ENCODE results near the gene BCAS3. TPM values are rescaled to one million over a fixed set of nuclear protein-coding genes. Genes with fewer than 3 reads are reported as not detected.
A peak's percentile ranks its signal among the peaks of the same experiment; 100 is the strongest.

Gene BCAS3
- polyA plus RNA-seq, 3 donors: 10.3 to 19.1 (median 14.7) TPM

GRCh38 chr17:61250335-61250890 lies 572.8 kb downstream of the BCAS3 start:
- no peaks in the 10 kb centered on the region for H3K27me3 ChIP-seq (ENCODE audit: control insufficient read depth in 2 of 2, insufficient read depth in 2 of 2, low read length in 2 of 2)
- no peaks in the 10 kb centered on the region for H3K79me2 ChIP-seq (ENCODE audit: insufficient read depth, low read length)
- WGBS (ENCODE audit: insufficient coverage): 90% methylated on average over 2 of the region's 6 CpGs
- H3K36me3 Mint-ChIP-seq: no peaks in the 10 kb centered on the region
- H3K9ac ChIP-seq (ENCODE audit: insufficient read depth, low read length, poor library complexity, severe bottlenecking): peak overlapping the region; percentile 42
- peak; percentile 49 to 79 (median 62) for DNase-seq
- no peak for TF ChIP-seq CTCF (IDR thresholded peaks at IDR 0.05)
- H2AFZ ChIP-seq (ENCODE audit: insufficient read depth, low read depth, low read length, poor library complexity, severe bottlenecking): no peak overlapping the region
- H3K36me3 ChIP-seq (replicated peaks in 1 of 2; ENCODE audit: control insufficient read depth in 1 of 2, insufficient read depth in 2 of 2, low read length in 2 of 2): no peaks in the 10 kb centered on the region
- peaks cover 0 to 4% (median 0%) of the 10 kb centered on the region in 3 donors for H3K27me3 Mint-ChIP-seq (ENCODE audit: low read depth in 3 of 3)
- no peaks in the 10 kb centered on the region for H4K20me1 ChIP-seq (ENCODE audit: insufficient read depth, low read length)
- H3K4me3 Mint-ChIP-seq: peak overlapping the region; percentile 40 to 67
- H3K4me2 ChIP-seq (replicated peaks; ENCODE audit: extremely low read depth, low read length, poor library complexity, severe bottlenecking): peak overlapping the region; percentile 39
- intact Hi-C loops (cut with micrococcal nuclease): loop anchor here in 1 of 2 donors (5.0 kb wide), 1 partner anchor 113 kb away; no protein-coding TSS in a partner anchor
- peak overlapping the region; percentile 94 to 98 (median 95) for H3K27ac Mint-ChIP-seq
- peaks cover 0 to 2% (median 0%) of the 10 kb centered on the region in 7 donors for H3K9me3 Mint-ChIP-seq
- H3K27ac ChIP-seq (ENCODE audit: low read depth in 1 of 2, low read length in 2 of 2): peak overlapping the region; percentile 72 to 90
- H3K4me3 ChIP-seq (replicated peaks in 1 of 3; ENCODE audit: low read depth in 2 of 3, low read length in 3 of 3): peak overlapping the region in 1 of 3 experiments; percentile 43
- H3K9me3 ChIP-seq (replicated peaks in 1 of 2; ENCODE audit: control insufficient read depth in 1 of 2, insufficient read depth in 1 of 2, low read length in 2 of 2): no peaks in the 10 kb centered on the region
- H3K4me1 ChIP-seq (ENCODE audit: control insufficient read depth in 1 of 2, insufficient read depth in 2 of 2, low read length in 2 of 2): peaks cover 49 to 54% of the 10 kb centered on the region in 2 donors
- H3K4me1 Mint-ChIP-seq: peaks cover 59% of the 10 kb centered on the region

GRCh38 chr17:61251939-61252865 lies 574.6 kb downstream of the BCAS3 start:
- peak; percentile 88 to 93 (median 90) for DNase-seq
- 0% methylated on average over 3 of the region's 10 CpGs for WGBS (ENCODE audit: insufficient coverage)
- peaks cover 0 to 4% (median 0%) of the 10 kb centered on the region in 3 donors for H3K27me3 Mint-ChIP-seq (ENCODE audit: low read depth in 3 of 3)

More at GRCh38 chr17:61251939-61252865, 574.6 kb downstream of the BCAS3 start:
- H3K4me3 ChIP-seq (replicated peaks in 1 of 3; ENCODE audit: low read depth in 2 of 3, low read length in 3 of 3): peak overlapping the region in 1 of 3 experiments; percentile 43
- no peak for TF ChIP-seq CTCF (IDR thresholded peaks at IDR 0.05)
- no peaks in the 10 kb centered on the region for H4K20me1 ChIP-seq (ENCODE audit: insufficient read depth, low read length)
- peaks cover 60% of the 10 kb centered on the region for H3K4me1 Mint-ChIP-seq
- H3K9me3 ChIP-seq (replicated peaks in 1 of 2; ENCODE audit: control insufficient read depth in 1 of 2, insufficient read depth in 1 of 2, low read length in 2 of 2): no peaks in the 10 kb centered on the region
- no peaks in the 10 kb centered on the region for H3K79me2 ChIP-seq (ENCODE audit: insufficient read depth, low read length)
- H2AFZ ChIP-seq (ENCODE audit: insufficient read depth, low read depth, low read length, poor library complexity, severe bottlenecking): peak overlapping the region; percentile 18
- H3K36me3 ChIP-seq (replicated peaks in 1 of 2; ENCODE audit: control insufficient read depth in 1 of 2, insufficient read depth in 2 of 2, low read length in 2 of 2): no peaks in the 10 kb centered on the region
- intact Hi-C loops (cut with micrococcal nuclease): loop anchor here in 1 of 2 donors (5.0 kb wide), 1 partner anchor 115 kb away; no protein-coding TSS in a partner anchor
- H3K4me2 ChIP-seq (replicated peaks; ENCODE audit: extremely low read depth, low read length, poor library complexity, severe bottlenecking): peak overlapping the region; percentile 54
- H3K27ac Mint-ChIP-seq: peak overlapping the region; percentile 94 to 98 (median 95)
- peaks cover 49 to 54% of the 10 kb centered on the region in 2 donors for H3K4me1 ChIP-seq (ENCODE audit: control insufficient read depth in 1 of 2, insufficient read depth in 2 of 2, low read length in 2 of 2)
- peak overlapping the region; percentile 41 for H3K9ac ChIP-seq (ENCODE audit: insufficient read depth, low read length, poor library complexity, severe bottlenecking)
- H3K27me3 ChIP-seq (ENCODE audit: control insufficient read depth in 2 of 2, insufficient read depth in 2 of 2, low read length in 2 of 2): no peaks in the 10 kb centered on the region
- H3K4me3 Mint-ChIP-seq: peak overlapping the region in 1 of 2 donors; percentile 67
- peak overlapping the region; percentile 89 to 90 for H3K27ac ChIP-seq (ENCODE audit: low read depth in 1 of 2, low read length in 2 of 2)
- peaks cover 0 to 2% (median 0%) of the 10 kb centered on the region in 7 donors for H3K9me3 Mint-ChIP-seq
- H3K36me3 Mint-ChIP-seq: no peaks in the 10 kb centered on the region

Measured in CD14-positive monocyte (primary cell).